ENCODE measurements around the gene SDR42E1. TPM values are rescaled to one million over a fixed set of nuclear protein-coding genes. Genes with fewer than 3 reads are reported as not detected.

SDR42E1 gene
- total RNA-seq, 1 donor from 2014 or later: 0.92 TPM

DNA sequence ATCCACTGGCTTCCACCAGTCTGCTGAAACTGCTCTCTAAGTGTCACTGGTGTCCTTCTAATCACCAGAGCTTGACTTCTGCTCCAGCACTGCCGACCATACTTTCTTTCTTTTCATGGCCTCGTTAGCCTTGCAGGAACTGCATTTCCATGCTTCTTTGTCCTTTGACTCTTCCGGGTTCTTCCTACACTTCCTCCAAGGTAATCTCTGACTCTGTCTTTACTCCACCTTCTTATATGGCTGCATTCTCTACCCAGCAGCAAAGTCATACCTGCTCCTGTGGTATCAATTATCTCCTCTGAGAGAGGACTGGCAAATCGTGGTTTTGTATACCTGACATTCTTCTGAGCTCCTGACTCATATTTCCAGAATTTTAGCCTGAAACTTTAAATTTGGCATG lies 30.3 kb upstream of the SDR42E1 start:
- intact Hi-C loops (cut with micrococcal nuclease): no loop called here
- ATAC-seq: no peak
- DNase-seq: no peak

DNA sequence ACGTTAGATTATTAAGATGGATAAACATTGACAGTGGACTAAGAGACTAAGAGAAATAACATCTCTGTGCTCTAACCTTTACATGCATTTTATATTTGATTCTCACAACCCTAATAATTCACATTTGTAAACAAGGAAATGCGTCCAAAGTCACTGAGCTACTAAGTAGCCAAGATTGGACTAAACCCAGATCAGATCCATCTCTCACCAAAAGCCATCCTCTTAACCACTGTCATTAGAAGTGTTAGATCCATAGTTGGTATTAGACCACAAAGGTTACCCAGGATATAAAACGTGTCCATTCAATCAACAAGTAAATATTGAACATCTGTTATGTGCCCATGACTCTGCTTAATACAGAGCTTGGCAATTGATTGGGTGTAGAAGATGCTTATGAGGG lies 29.0 kb upstream of the SDR42E1 start:
- DNase-seq (no peak), ATAC-seq (no peak)
- intact Hi-C loops (cut with micrococcal nuclease): no loop called here

DNA sequence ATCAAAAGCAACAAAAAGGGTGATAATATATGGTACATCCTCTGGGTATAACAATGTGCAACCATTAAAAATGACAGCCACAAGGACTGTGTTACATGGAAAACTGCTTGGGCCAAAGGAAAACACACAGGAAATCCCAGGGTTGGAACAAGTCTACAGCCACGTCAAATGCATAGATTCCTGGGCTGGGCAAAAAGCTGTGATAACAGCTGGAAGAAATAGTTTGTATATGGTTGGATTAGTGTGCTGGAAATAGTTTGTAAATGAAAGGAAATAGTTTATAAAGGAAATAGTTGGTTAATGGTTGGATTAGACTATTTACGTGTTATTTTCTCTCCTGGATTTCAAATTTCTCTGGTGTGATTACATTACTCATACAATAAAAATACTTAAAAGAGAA lies 26.4 kb upstream of the SDR42E1 start:
- DNase-seq (no peak), ATAC-seq (no peak)
- intact Hi-C loops (cut with micrococcal nuclease): loop anchor here (10.0 kb wide), 1 partner anchor 187 kb away; no protein-coding TSS in a partner anchor

DNA sequence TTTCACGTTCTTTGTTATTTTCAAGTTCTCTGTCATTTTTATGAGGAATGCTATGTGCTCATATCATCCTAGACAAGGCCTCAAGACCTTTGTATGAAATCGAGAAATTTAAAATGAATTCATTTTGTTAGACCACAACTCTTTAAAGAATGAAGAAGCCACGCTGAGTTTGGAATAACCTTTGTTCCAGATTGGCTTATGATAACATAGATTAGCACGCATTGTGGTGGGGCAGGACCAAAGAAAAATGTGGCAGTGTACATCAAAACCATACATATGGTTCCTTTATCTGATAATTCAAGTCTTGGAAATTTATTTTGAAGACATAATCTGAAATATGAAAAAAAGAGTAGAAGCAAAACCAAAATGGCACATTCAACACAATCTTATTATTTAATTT lies 26.0 kb upstream of the SDR42E1 start:
- no peak for DNase-seq
- intact Hi-C loops (cut with micrococcal nuclease): loop anchor here (10.0 kb wide), 1 partner anchor 188 kb away; no protein-coding TSS in a partner anchor
- ATAC-seq: no peak

DNA sequence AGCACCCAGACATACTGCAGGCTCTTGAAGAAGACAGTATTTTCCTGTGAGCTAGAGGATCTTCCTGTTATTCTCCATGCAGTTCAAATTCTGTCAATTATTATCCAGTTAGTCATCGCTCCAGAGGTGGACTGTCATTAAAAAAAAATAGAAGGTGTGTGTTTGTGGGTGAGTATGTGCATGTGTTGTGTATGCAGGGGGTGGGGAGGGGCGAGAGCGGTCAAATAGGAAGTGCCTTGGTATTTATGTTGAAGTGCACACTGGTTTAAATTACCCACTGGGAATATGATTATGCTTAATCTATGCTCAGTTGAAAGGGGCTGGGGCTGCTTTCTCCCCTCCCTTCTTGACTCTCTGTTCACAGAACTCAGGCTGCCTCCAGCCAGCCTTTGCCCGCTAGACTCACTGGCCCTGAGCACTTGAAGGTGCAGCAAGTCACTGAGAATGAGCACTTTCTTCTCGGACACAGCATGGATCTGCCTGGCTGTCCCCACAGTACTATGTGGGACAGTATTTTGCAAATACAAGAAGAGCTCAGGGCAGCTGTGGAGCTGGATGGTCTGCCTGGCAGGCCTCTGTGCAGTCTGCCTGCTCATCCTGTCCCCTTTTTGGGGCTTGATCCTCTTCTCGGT lies 23.8 kb upstream of the SDR42E1 start, which contains the start of gene HSD17B2:
TSS of gene HSD17B2 (plus strand) at position 273 of the 632 bp plus-strand sequence. CDS start at position 445, 172 bp downstream.
- no peak for ATAC-seq
- intact Hi-C loops (cut with micrococcal nuclease): loop anchor here (10.0 kb wide), 1 partner anchor 190 kb away; no protein-coding TSS in a partner anchor

DNA sequence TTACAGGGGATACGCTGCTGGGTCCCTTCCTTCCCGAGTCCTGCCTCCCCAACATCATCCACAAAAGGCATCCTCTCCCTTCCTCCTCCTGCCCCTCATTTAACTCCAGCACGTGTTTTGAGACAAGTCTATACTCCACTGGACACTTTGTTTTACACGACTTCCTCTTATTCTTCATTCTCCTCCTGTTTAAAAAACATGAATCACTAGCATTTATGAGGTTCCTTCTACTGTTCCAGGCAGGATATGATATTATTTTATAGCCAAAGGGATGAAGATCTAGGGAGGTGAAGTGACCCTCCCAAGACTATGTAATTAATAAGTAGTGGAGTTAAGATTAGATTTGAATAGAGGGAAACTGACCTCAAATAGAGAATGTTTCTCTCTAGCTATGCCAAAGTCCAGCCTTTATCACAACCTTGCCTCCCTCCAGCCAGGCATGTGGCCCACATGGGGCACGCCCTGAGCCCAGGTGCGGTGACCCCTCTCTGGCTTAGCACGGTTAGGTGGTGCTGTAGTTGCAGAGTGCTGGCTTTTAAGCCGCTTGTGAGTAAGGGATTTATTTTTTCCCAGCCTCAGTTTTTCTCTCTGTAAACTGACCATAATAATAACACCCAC lies 22.5 kb upstream of the SDR42E1 start:
- intact Hi-C loops (cut with micrococcal nuclease): loop anchor here (10.0 kb wide), 1 partner anchor 191 kb away; no protein-coding TSS in a partner anchor
- no peak for DNase-seq
- ATAC-seq: no peak

More for the DNA sequence above, 23.8 kb upstream of the SDR42E1 start, which contains the start of gene HSD17B2:
- no peak for DNase-seq

DNA sequence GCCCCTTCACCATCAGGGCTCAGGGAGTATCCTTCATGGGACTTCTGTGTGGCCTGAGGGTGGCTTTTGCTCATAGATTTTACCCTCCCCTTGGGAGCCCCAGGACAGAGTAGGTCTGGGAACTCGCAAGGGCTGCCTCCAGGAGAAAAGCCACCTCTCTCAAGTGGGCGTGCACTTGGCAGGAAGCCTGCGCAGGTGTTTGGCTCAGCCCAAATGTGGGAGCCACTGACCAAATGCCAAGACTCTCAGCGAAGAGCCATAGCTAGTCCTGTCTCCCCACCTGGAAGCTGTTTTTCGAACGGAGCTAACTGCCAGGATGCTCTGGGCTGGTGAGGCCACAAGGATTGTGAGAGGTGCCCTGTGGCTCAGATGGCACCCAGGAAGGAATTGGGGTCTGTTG lies 21.7 kb upstream of the SDR42E1 start:
- intact Hi-C loops (cut with micrococcal nuclease): loop anchor here (10.0 kb wide), 1 partner anchor 192 kb away; no protein-coding TSS in a partner anchor

DNA sequence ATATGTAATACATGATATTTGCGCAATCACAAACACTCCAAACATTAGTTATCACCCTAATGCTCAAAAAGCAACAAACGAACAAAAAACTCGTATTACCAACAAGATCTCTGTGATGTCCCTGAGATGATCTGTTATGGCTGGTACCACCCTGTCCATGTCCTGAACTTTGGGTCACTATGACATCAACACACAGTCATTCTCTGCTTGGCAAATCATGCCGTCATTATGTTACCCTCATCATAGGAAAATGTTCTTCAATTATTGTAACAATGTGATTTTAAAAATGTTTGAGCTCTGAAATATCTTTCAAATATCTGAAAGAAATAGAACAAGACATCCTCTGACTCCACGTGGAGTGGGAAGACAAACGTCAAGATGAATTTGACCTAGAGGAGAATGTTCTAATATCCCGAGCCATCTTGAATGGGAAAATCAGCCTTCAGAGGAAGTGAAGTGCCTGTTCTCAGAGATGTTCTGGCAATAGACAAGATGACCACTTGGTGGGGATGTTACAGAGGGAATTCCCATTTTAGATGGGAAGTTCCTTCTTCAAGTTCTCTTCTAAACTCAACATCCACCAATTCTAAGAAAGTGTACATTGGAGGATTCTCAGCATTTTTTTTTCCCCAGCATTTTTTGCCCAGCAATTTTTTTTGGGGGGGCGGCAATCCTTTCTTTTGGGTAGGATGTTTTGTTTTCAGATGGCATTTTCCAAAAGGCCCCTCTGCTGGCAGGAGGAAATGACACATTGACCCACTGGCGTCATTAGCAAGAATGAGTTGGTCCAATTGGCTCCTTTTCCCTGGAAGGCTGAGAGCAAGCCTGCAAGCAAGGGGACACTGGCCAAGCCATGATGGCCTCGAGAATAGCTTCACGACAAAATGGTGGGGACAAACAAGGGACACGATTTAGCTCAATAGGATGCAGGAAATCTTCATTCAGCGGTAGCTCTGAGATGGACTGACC lies 20.1 kb upstream of the SDR42E1 start:
- intact Hi-C loops (cut with micrococcal nuclease): loop anchor here (10.0 kb wide), 1 partner anchor 193 kb away; no protein-coding TSS in a partner anchor
- DNase-seq (no peak), ATAC-seq (no peak)

More for the DNA sequence above, 21.7 kb upstream of the SDR42E1 start:
- DNase-seq: no peak
- ATAC-seq: no peak

DNA sequence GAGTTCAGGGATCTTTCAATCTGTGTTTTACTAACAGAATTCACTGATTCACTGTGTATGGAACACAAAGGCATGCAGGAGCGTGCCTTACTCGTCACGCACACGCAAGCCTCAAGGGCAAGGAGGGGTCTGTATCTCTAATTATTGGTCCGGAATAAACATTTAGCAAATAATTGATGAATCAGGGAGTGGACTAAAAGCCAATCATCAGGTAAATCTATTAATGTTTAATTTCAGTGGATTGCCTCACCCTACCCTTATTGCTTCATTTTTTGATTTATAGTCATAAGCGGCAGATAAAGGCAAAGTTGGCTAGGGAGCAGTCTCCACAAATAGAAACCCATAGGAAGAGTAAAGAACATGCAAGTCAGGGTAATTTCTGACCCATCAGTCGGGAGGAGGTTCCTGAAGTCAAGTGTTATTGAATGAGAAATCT lies 16.4 kb upstream of the SDR42E1 start:
- DNase-seq (no peak), ATAC-seq (no peak)
- intact Hi-C loops (cut with micrococcal nuclease): no loop called here

DNA sequence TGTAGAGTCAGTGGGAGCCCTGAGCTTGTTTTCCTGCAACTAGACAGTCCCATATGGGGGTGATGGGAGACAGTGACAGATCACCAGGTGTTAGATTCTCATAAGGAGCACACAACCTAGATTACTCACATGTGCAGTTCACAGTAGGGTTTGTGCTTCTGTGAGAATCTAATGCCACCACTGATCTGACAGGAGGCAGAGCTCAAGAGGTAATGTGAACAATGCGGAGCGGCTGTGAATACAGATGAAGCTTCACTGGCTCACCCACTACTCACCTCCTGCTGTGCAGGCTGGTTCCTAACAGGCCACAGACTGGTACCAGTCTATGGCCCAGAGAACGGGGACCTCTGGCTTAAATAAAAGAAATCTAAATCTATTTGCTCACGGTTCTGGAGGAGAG lies 13.6 kb upstream of the SDR42E1 start:
- ATAC-seq (no peak), DNase-seq (no peak)
- intact Hi-C loops (cut with micrococcal nuclease): no loop called here

DNA sequence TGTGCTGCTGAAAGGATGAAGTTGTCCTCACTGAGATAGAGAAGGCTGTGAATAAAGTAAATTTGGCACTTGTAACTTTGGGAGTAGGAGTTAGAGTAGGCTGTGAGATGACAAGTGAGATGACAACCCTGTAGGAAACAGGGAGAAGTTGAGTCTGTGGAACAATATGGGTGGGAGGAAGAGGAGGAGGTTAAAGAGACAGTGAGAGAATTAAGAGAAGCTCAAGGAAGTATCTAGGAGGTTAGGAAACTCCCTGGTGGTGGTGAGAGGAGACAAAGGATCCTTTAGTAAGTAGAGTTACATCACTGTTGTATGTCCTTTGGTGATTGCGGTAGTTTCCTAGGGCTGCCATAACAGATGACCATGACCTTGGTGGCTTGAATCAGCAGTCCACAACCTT lies 13.0 kb upstream of the SDR42E1 start:
- intact Hi-C loops (cut with micrococcal nuclease): no loop called here
- DNase-seq: no peak
- ATAC-seq: no peak

DNA sequence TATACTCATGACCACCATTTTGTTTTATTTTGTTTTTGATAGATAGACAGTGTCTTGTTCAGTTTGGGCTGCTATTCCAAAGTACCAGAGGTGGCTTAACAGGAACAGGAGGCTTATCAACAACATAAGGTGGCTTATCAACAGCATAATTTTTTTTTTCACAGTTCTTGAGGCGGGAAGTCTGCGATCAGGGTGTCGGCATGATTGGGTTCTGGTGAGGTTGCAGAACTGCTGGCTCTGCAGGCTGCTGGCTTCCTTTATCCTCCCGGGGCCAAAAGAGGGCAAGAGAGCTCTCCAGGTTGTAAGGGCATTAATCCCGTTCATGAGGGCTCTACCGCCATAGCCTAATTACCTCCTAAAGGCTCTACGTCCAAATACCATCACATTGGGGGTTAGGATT lies 11.9 kb upstream of the SDR42E1 start:
- DNase-seq: no peak
- intact Hi-C loops (cut with micrococcal nuclease): no loop called here
- ATAC-seq: no peak

DNA sequence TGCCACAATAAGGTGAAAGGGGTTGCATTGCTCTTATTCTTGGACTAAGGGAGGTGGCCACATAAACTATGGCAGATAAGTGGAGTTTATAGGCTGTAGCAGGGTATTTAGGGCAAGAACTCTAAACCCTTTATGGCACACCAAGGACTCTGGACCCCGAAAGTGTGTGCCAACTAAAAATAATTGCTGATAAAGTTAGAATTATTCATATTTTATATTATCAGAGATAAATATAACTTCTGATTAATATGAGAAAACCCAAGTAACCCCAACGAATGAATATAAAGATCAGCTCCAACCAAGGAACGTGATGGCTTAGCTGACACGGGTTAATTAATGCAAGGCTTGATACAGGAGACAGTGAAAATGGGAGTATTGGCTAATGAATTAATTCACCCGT lies 8.8 kb upstream of the SDR42E1 start:
- intact Hi-C loops (cut with micrococcal nuclease): no loop called here
- ATAC-seq (no peak), DNase-seq (no peak)

DNA sequence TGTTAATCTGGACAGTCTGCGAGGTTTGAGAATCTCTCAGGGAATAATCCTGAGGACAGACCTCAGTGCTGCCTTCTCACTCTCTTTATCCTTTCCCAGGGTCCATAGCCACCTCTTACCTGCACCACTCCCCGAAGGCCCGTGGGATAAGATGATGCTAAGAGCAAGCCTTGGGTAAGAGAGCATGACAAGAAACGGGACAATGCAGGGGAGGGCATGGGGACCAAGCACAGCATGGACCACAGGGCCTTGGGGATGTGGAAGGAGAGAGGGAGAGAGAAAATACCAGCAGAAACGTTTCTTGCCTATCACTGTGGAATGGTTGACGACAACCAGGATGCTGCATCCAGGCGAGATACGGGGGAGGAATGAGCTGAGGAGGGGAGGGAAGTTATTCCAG lies 8.3 kb upstream of the SDR42E1 start:
- DNase-seq (no peak), ATAC-seq (no peak)
- intact Hi-C loops (cut with micrococcal nuclease): no loop called here

DNA sequence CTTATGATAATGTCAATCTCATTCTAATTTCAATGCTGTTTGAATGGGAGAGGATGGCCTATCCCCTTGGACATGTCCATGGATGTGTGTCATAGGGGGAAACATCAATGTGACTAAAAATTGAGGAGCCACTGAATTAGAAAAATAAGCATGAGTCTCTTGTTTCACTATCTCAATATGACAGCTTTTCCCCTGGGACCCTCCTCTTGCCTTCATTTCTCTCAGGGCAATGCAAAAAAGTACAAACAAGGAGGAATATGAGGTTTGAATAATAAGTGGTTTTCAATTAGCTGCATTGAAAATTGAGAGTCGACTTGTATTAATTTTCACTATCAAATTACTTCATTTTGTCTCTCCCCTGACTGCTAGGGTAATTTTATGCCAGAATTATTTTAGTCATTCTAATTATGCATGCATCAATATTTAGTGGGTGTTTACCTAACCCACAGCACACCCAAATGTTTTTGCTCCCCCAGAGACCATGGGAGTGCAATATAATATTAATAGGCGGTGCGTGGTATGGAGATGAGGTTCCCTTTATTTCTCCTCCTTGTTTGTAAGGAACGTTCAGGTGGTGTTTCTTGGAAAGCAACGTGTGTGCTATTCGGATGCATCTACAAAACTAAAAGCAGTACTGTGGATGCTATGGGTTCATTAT lies 6.8 kb upstream of the SDR42E1 start:
- intact Hi-C loops (cut with micrococcal nuclease): no loop called here
- no peak for ATAC-seq
- no peak for DNase-seq

DNA sequence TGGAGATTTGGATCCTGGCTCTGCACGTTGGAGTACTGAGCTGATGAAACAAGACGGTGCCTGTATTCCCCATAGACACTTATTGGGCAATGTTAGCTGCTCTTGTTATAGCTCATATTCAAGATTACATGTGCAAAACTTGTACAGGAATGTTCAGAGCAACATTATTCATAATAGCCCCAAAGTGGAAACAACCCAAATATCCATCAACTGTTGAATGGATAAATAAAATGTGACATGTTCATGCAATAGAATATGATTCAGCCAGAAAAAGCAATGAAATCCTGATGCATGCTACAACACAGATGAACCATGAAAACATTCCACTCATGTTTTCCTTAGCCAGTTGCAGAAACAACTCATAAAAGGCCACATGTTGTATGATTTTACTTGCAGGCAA lies 5.7 kb upstream of the SDR42E1 start:
- DNase-seq (no peak), ATAC-seq (no peak)
- intact Hi-C loops (cut with micrococcal nuclease): no loop called here

DNA sequence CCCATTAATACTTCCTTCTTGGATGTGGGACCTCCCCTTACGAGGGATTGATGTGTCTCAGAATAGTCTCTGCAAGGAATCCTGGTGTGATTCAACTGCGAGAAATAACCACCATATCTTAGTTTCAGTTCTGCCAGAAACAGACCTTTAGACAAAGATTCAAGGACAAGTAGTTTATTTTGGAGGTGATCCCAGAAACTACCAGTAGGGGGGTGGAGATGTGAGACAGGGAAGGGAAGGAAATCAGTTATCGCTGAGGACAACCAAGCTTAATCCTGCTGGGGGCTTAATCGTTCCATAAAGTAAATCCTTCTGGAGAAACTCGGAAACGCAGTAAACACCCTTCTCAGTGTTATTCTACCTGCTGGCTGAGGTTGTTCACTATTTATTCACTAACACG lies 5.0 kb upstream of the SDR42E1 start:
- ATAC-seq: no peak
- intact Hi-C loops (cut with micrococcal nuclease): no loop called here

DNA sequence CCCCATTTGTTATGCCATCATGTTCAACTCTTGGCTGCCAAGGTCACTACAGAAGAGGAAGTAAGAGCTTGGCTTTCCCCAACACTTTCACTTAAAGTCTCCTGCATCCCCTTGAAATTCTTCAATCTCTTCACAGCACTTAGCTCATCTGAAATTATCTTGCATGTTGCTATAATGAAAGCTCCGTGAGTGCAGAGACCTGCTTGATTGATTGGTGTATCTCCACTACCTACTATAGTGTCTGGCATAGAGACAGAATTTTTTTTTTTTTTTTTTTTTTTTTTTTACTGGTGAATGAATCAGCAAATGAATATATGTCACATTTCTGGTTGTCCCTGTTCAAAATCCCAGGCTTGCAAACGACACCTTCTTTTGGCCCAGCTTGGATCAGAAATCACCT lies 1.9 kb upstream of the SDR42E1 start:
- DNase-seq: no peak
- no peak for ATAC-seq
- intact Hi-C loops (cut with micrococcal nuclease): no loop called here

More for the DNA sequence above, 5.0 kb upstream of the SDR42E1 start:
- no peak for DNase-seq

DNA sequence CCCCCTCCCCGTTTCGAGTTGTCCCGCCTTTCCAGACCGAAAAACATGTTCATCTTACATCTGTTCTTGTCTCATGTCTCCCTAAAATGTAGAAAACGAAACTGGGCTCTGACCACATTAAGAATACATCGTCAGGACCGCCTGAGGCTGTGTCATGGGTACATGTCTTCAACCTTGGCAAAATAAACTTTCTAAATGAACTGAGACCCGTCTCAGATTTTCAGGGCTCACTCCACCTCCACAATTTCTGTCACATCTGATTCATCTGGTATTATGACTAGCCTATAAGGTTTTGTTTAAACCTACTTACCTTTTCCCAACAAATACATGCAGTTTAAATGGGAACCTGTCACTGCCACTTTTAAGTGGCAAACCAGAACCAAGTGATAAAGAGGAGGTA lies 621 bp downstream of the SDR42E1 start:
- intact Hi-C loops (cut with micrococcal nuclease): no loop called here
- DNase-seq (no peak), ATAC-seq (no peak)

Data from left ventricle myocardium superior (tissue), 1 donor.